Stimulated activated memory B cell treated with anti-CD40 and anti-IgM and Interleukin-4, amounts not matched to agents 10 μg/mL and 1 μg/mL and 100 μg/mL, for 72 hours (primary cell): ENCODE results near the gene TGIF1.

Source experiments
- ATAC-seq: fragments of 150-1000 bp; cut with Tn5 transposase; 2 replicates; pipeline ENCODE4 v1.10.0; 2021
- H3K27ac Mint-ChIP-seq: one replicate; pipeline ENCODE4 v1.8.0; 2022; ENCODE audit warnings: mild to moderate bottlenecking, mixed read lengths
- H3K27me3 Mint-ChIP-seq: one replicate; pipeline ENCODE4 v1.8.0; 2022; ENCODE audit warnings: mixed read lengths
- H3K36me3 Mint-ChIP-seq: one replicate; pipeline ENCODE4 v1.8.0; 2022; ENCODE audit warnings: mixed read lengths
- H3K4me1 Mint-ChIP-seq: one replicate; pipeline ENCODE4 v1.8.0; 2022; ENCODE audit warnings: mixed read lengths
- H3K4me3 Mint-ChIP-seq: one replicate; pipeline ENCODE4 v1.8.0; 2022; ENCODE audit warnings: mild to moderate bottlenecking, moderate library complexity, mixed read lengths
- H3K9me3 Mint-ChIP-seq: one replicate; pipeline ENCODE4 v1.8.0; 2022; ENCODE audit warnings: mixed read lengths

The TGIF1 gene

GRCh38 chr18:3422905-3423304, 27.1 kb upstream of the TGIF1 start:
- Mint-ChIP-seq H3K4me1 (no peaks in the 10 kb centered on the region), H3K4me3 (no peak overlapping the region), H3K27me3 (no peaks in the 10 kb centered on the region), H3K27ac (no peak overlapping the region), H3K36me3 (no peaks in the 10 kb centered on the region), H3K9me3 (no peaks in the 10 kb centered on the region)
- ATAC-seq = no peak

- Mint-ChIP-seq H3K4me3 (no peak overlapping the region), H3K9me3 (no peaks in the 10 kb centered on the region), H3K4me1 (no peaks in the 10 kb centered on the region), H3K36me3 (no peaks in the 10 kb centered on the region), H3K27ac (no peak overlapping the region), H3K27me3 (no peaks in the 10 kb centered on the region)
- ATAC-seq = no peak
Observed at GRCh38 chr18:3424280-3424890, 25.6 kb upstream of the TGIF1 start.

- no peaks in the 10 kb centered on the region for H3K9me3 Mint-ChIP-seq
- no peaks in the 10 kb centered on the region for H3K27me3 Mint-ChIP-seq
- no peak overlapping the region for H3K4me3 Mint-ChIP-seq
- H3K27ac Mint-ChIP-seq = no peak overlapping the region
- ATAC-seq = no peak
- H3K4me1 Mint-ChIP-seq = no peaks in the 10 kb centered on the region
- H3K36me3 Mint-ChIP-seq = no peaks in the 10 kb centered on the region
Observed at GRCh38 chr18:3425030-3425429, 24.9 kb upstream of the TGIF1 start.

- ATAC-seq = no peak
- no peak overlapping the region for H3K27ac Mint-ChIP-seq
- H3K4me1 Mint-ChIP-seq = no peaks in the 10 kb centered on the region
- no peaks in the 10 kb centered on the region for H3K36me3 Mint-ChIP-seq
- no peaks in the 10 kb centered on the region for H3K9me3 Mint-ChIP-seq
- no peaks in the 10 kb centered on the region for H3K27me3 Mint-ChIP-seq
- H3K4me3 Mint-ChIP-seq = no peak overlapping the region
Observed at GRCh38 chr18:3425446-3425845, 24.5 kb upstream of the TGIF1 start.

GRCh38 chr18:3426074-3426473, 23.9 kb upstream of the TGIF1 start:
- no peak for ATAC-seq
- H3K4me1 Mint-ChIP-seq = no peaks in the 10 kb centered on the region
- H3K27ac Mint-ChIP-seq = no peak overlapping the region
- no peaks in the 10 kb centered on the region for H3K36me3 Mint-ChIP-seq
- H3K9me3 Mint-ChIP-seq = no peaks in the 10 kb centered on the region
- H3K27me3 Mint-ChIP-seq = no peaks in the 10 kb centered on the region
- no peak overlapping the region for H3K4me3 Mint-ChIP-seq

GRCh38 chr18:3427944-3428343, 22.0 kb upstream of the TGIF1 start:
- H3K9me3 Mint-ChIP-seq = no peaks in the 10 kb centered on the region
- no peaks in the 10 kb centered on the region for H3K4me1 Mint-ChIP-seq
- no peaks in the 10 kb centered on the region for H3K27me3 Mint-ChIP-seq
- H3K36me3 Mint-ChIP-seq = no peaks in the 10 kb centered on the region
- ATAC-seq = no peak
- H3K27ac Mint-ChIP-seq = no peak overlapping the region
- no peak overlapping the region for H3K4me3 Mint-ChIP-seq

- H3K9me3 Mint-ChIP-seq = no peaks in the 10 kb centered on the region
- no peaks in the 10 kb centered on the region for H3K36me3 Mint-ChIP-seq
- H3K4me1 Mint-ChIP-seq = no peaks in the 10 kb centered on the region
- no peak for ATAC-seq
- H3K27me3 Mint-ChIP-seq = no peaks in the 10 kb centered on the region
- no peak overlapping the region for H3K4me3 Mint-ChIP-seq
- H3K27ac Mint-ChIP-seq = no peak overlapping the region
Observed at GRCh38 chr18:3429121-3429520, 20.9 kb upstream of the TGIF1 start.

GRCh38 chr18:3434685-3435084, 15.3 kb upstream of the TGIF1 start:
- Mint-ChIP-seq H3K27ac (no peak overlapping the region), H3K27me3 (no peaks in the 10 kb centered on the region), H3K9me3 (no peaks in the 10 kb centered on the region)

GRCh38 chr18:3440341-3440740, 9.6 kb upstream of the TGIF1 start:
- no peak for ATAC-seq
- Mint-ChIP-seq H3K27ac (no peak overlapping the region), H3K27me3 (no peaks in the 10 kb centered on the region), H3K36me3 (no peaks in the 10 kb centered on the region), H3K9me3 (no peaks in the 10 kb centered on the region), H3K4me1 (no peaks in the 10 kb centered on the region), H3K4me3 (no peak overlapping the region)

More at GRCh38 chr18:3434685-3435084, 15.3 kb upstream of the TGIF1 start:
- H3K36me3 Mint-ChIP-seq = no peaks in the 10 kb centered on the region
- H3K4me3 Mint-ChIP-seq = no peak overlapping the region
- ATAC-seq = no peak
- no peaks in the 10 kb centered on the region for H3K4me1 Mint-ChIP-seq

GRCh38 chr18:3441290-3441689, 8.7 kb upstream of the TGIF1 start:
- Mint-ChIP-seq H3K36me3 (no peaks in the 10 kb centered on the region), H3K9me3 (no peaks in the 10 kb centered on the region), H3K4me1 (no peaks in the 10 kb centered on the region), H3K27ac (no peak overlapping the region), H3K27me3 (no peaks in the 10 kb centered on the region), H3K4me3 (no peak overlapping the region)
- ATAC-seq = no peak

- Mint-ChIP-seq H3K4me3 (no peak overlapping the region), H3K36me3 (no peaks in the 10 kb centered on the region), H3K27me3 (no peaks in the 10 kb centered on the region), H3K27ac (no peak overlapping the region), H3K9me3 (no peaks in the 10 kb centered on the region), H3K4me1 (peaks cover 5% of the 10 kb centered on the region)
- no peak for ATAC-seq
Observed at GRCh38 chr18:3442919-3443318, 7.1 kb upstream of the TGIF1 start.

GRCh38 chr18:3444296-3444695, 5.7 kb upstream of the TGIF1 start:
- H3K4me3 Mint-ChIP-seq = no peak overlapping the region
- H3K4me1 Mint-ChIP-seq = peaks cover 10% of the 10 kb centered on the region
- no peaks in the 10 kb centered on the region for H3K27me3 Mint-ChIP-seq
- H3K27ac Mint-ChIP-seq = no peak overlapping the region
- no peaks in the 10 kb centered on the region for H3K36me3 Mint-ChIP-seq
- ATAC-seq = no peak
- H3K9me3 Mint-ChIP-seq = no peaks in the 10 kb centered on the region

- no peaks in the 10 kb centered on the region for H3K36me3 Mint-ChIP-seq
- no peaks in the 10 kb centered on the region for H3K9me3 Mint-ChIP-seq
- H3K4me3 Mint-ChIP-seq = no peak overlapping the region
- H3K4me1 Mint-ChIP-seq = peaks cover 10% of the 10 kb centered on the region
- no peaks in the 10 kb centered on the region for H3K27me3 Mint-ChIP-seq
- ATAC-seq = no peak
- H3K27ac Mint-ChIP-seq = no peak overlapping the region
Observed at GRCh38 chr18:3444954-3445353, 5.0 kb upstream of the TGIF1 start.

GRCh38 chr18:3447068-3447894, 2.7 kb upstream of the TGIF1 start:
- Mint-ChIP-seq H3K4me3 (peak overlapping the region; percentile 92), H3K27ac (peak overlapping the region; percentile 99), H3K9me3 (no peaks in the 10 kb centered on the region), H3K27me3 (no peaks in the 10 kb centered on the region), H3K36me3 (no peaks in the 10 kb centered on the region), H3K4me1 (peaks cover 11% of the 10 kb centered on the region)
- no peak for ATAC-seq

- Mint-ChIP-seq H3K27me3 (no peaks in the 10 kb centered on the region), H3K9me3 (no peaks in the 10 kb centered on the region)
- ATAC-seq = peak; percentile 71
Observed at GRCh38 chr18:3447895-3448837, 1.8 kb upstream of the TGIF1 start.

More at GRCh38 chr18:3447895-3448837, 1.8 kb upstream of the TGIF1 start:
- no peaks in the 10 kb centered on the region for H3K36me3 Mint-ChIP-seq
- peak overlapping the region; percentile 99 for H3K27ac Mint-ChIP-seq
- peaks cover 20% of the 10 kb centered on the region for H3K4me1 Mint-ChIP-seq
- H3K4me3 Mint-ChIP-seq = peak overlapping the region; percentile 92
